ENCODE results near the gene HDAC9. TPM values are rescaled to one million over a fixed set of nuclear protein-coding genes. Genes with fewer than 3 reads are reported as not detected.

Gene HDAC9
- total RNA-seq, 1 experiment from 2014 or later: 11.3 TPM

DNA sequence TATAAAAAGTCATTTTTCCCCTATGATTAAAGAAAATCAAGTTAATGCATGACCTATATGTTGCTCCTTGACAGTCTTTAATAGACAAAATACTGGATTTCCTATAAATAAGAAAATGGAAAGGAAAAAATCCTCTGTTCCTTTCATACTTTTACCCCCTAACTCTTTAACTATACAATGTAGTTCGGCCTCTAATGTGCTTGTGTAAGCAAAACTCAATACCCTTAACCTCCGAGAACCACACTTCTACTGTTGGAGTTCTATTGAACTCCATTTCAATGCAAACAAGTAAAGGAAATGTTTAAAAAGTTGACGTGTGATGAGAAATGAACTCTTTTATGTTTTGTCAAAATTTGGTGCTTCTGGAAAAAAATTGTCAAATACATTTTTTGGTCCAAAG lies 36.0 kb downstream of the HDAC9 start:
- TF ChIP-seq, protein P1, sequence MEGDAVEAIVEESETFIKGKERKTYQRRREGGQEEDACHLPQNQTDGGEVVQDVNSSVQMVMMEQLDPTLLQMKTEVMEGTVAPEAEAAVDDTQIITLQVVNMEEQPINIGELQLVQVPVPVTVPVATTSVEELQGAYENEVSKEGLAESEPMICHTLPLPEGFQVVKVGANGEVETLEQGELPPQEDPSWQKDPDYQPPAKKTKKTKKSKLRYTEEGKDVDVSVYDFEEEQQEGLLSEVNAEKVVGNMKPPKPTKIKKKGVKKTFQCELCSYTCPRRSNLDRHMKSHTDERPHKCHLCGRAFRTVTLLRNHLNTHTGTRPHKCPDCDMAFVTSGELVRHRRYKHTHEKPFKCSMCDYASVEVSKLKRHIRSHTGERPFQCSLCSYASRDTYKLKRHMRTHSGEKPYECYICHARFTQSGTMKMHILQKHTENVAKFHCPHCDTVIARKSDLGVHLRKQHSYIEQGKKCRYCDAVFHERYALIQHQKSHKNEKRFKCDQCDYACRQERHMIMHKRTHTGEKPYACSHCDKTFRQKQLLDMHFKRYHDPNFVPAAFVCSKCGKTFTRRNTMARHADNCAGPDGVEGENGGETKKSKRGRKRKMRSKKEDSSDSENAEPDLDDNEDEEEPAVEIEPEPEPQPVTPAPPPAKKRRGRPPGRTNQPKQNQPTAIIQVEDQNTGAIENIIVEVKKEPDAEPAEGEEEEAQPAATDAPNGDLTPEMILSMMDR (IDR thresholded peaks at IDR 0.05; ENCODE audit: unreplicated experiment): no peak
- intact Hi-C loops (cut with micrococcal nuclease): no loop called here
- H3K4me3 Mint-ChIP-seq (ENCODE audit: unreplicated experiment): no peak overlapping the region
- no TSS peak for BruUV-seq (replicated peaks)
- no peaks in the 10 kb centered on the region for H3K36me3 Mint-ChIP-seq (ENCODE audit: insufficient read depth, unreplicated experiment)
- no peaks in the 10 kb centered on the region for H3K27me3 Mint-ChIP-seq (ENCODE audit: insufficient read depth, unreplicated experiment)
- POLR2A ChIA-PET: no interaction called here
- DNase-seq (ENCODE audit: unreplicated experiment): no peak
- H3K27ac Mint-ChIP-seq (ENCODE audit: low read depth, unreplicated experiment): no peak overlapping the region
- CTCF ChIA-PET: no interaction called here
- no peaks in the 10 kb centered on the region for H3K9me3 Mint-ChIP-seq (ENCODE audit: unreplicated experiment)
- H3K4me1 Mint-ChIP-seq (ENCODE audit: insufficient read depth, unreplicated experiment): no peaks in the 10 kb centered on the region

DNA sequence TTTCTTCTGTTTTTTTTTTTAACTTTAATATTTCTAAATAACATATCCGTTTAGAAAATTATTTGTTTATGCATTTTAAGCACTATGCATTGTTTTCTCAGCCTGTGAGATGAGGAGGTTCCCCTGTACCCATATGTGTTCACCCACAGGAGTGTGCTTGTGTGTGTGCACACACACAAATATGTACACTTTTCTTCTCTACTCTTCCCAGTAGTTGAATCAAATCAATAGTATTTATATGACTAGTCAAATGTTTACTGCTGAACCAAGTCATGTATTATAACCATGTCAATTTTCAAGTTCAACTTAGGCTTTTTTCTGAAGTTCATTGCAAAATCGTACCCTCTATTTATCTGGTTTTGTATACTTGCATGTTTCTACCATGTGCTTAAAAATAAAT lies 37.3 kb downstream of the HDAC9 start:
- POLR2A ChIA-PET: interaction anchor here (0.7 to 1.5 kb wide), 3 partner anchors 13 to 32 kb away, joined by 3 to 4 read pairs (median 3); no protein-coding TSS in a partner anchor
- H3K4me1 Mint-ChIP-seq (ENCODE audit: insufficient read depth, unreplicated experiment): no peaks in the 10 kb centered on the region
- no peak overlapping the region for H3K27ac Mint-ChIP-seq (ENCODE audit: low read depth, unreplicated experiment)
- intact Hi-C loops (cut with micrococcal nuclease): no loop called here
- CTCF ChIA-PET: interaction anchor here (0.6 to 0.7 kb wide), 2 partner anchors 439 to 910 kb away, joined by 3 to 5 read pairs; no protein-coding TSS in a partner anchor
- no peaks in the 10 kb centered on the region for H3K9me3 Mint-ChIP-seq (ENCODE audit: unreplicated experiment)
- no peaks in the 10 kb centered on the region for H3K36me3 Mint-ChIP-seq (ENCODE audit: insufficient read depth, unreplicated experiment)
- H3K4me3 Mint-ChIP-seq (ENCODE audit: unreplicated experiment): no peak overlapping the region
- no TSS peak for BruUV-seq (replicated peaks)
- H3K27me3 Mint-ChIP-seq (ENCODE audit: insufficient read depth, unreplicated experiment): no peaks in the 10 kb centered on the region
- no peak for DNase-seq (ENCODE audit: unreplicated experiment)
- TF ChIP-seq, protein P1 (IDR thresholded peaks at IDR 0.05; ENCODE audit: unreplicated experiment): no peak

DNA sequence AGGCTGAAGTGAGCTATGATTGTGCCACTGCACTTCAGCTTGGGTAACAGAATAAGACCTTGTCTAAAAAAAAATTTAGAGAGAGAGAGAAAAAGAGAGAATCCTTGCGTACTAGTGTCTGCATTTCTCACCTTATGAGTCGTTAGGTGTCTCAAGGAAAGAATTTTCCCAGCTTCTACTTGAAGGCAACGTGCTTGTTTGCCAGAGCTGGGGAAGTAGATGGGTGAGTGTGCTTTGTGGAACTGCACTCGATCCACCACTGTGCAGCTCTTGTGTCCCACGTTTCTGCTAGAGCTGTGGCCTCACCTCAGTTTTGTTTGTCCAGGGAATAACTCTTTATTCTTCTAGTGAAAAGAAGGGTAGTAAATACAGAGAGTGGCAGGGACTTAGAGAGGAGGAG lies 38.9 kb downstream of the HDAC9 start:
- Mint-ChIP-seq H3K4me1 (ENCODE audit: insufficient read depth, unreplicated experiment) (no peaks in the 10 kb centered on the region), H3K27ac (ENCODE audit: low read depth, unreplicated experiment) (no peak overlapping the region), H3K4me3 (ENCODE audit: unreplicated experiment) (no peak overlapping the region), H3K36me3 (ENCODE audit: insufficient read depth, unreplicated experiment) (no peaks in the 10 kb centered on the region), H3K27me3 (ENCODE audit: insufficient read depth, unreplicated experiment) (no peaks in the 10 kb centered on the region), H3K9me3 (ENCODE audit: unreplicated experiment) (no peaks in the 10 kb centered on the region)
- BruUV-seq (replicated peaks): no TSS peak
- POLR2A ChIA-PET: interaction anchor here (0.5 kb wide), 1 partner anchor 182 kb away, joined by 3 read pairs; no protein-coding TSS in a partner anchor
- intact Hi-C loops (cut with micrococcal nuclease): no loop called here
- TF ChIP-seq, protein P1 (IDR thresholded peaks at IDR 0.05; ENCODE audit: unreplicated experiment): no peak
- no peak for DNase-seq (ENCODE audit: unreplicated experiment)
- CTCF ChIA-PET: no interaction called here

DNA sequence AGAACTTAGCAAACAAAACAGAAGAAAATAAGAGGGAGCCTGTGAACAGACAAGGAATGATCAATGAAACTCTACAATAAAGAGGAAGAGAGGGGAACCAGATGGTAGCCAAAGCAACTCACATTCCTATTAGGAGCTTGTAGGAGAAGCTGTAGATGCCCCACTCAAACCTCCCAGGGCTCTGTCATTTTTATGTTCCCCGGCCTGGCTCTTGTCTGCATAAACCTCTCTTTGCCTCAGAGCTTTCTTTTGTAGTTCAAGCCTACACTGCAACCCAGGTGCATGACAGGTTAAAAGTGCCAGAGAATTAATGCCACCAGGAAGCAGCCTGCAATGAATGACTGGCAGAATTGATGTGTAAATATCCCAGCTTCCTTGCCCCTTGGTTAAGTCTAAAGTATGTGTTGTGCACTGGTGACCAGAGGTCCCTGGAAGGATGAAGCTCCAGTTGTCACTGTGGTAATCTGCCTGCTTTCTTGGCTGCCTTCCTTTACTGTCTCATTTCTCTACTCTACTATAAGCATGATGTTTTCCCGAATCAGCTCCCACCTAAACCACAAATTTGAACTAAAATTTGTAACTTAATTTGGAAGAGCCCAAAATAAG lies 40.4 kb downstream of the HDAC9 start:
- H3K9me3 Mint-ChIP-seq (ENCODE audit: unreplicated experiment): no peaks in the 10 kb centered on the region
- TF ChIP-seq, protein P1 (IDR thresholded peaks at IDR 0.05; ENCODE audit: unreplicated experiment): no peak
- DNase-seq (ENCODE audit: unreplicated experiment): no peak
- ChIA-PET CTCF (interaction anchor here (0.7 kb wide), 1 partner anchor 48 kb away, joined by 3 read pairs; no protein-coding TSS in a partner anchor), POLR2A (interaction anchor here (0.6 to 3.5 kb wide), 4 partner anchors 15 to 28 kb away, joined by 3 to 12 read pairs (median 4); no protein-coding TSS in a partner anchor)
- H3K27me3 Mint-ChIP-seq (ENCODE audit: insufficient read depth, unreplicated experiment): no peaks in the 10 kb centered on the region
- no peak overlapping the region for H3K4me3 Mint-ChIP-seq (ENCODE audit: unreplicated experiment)
- no peaks in the 10 kb centered on the region for H3K4me1 Mint-ChIP-seq (ENCODE audit: insufficient read depth, unreplicated experiment)
- intact Hi-C loops (cut with micrococcal nuclease): no loop called here
- BruUV-seq (replicated peaks): no TSS peak
- H3K27ac Mint-ChIP-seq (ENCODE audit: low read depth, unreplicated experiment): no peak overlapping the region
- H3K36me3 Mint-ChIP-seq (ENCODE audit: insufficient read depth, unreplicated experiment): no peaks in the 10 kb centered on the region

Measured in MCF 10A (cell line).